CD4-positive, CD25-positive, alpha-beta regulatory T cell (primary cell): ENCODE results near the gene MBD3L2B. TPM values are rescaled to one million over a fixed set of nuclear protein-coding genes. Genes with fewer than 3 reads are reported as not detected.
A peak's percentile ranks its signal among the peaks of the same experiment; 100 is the strongest.
"Not testable (repeated sequence)": the region's sequence is repeated elsewhere in the genome, so short reads cannot be mapped to it uniquely, and the experiment has no call there.

Experiments used
- ATAC-seq, 2 donors: fragments of 150-1000 bp; cut with Tn5 transposase; one replicate each; pipeline ENCODE4 v1.10.0; 2021; ENCODE audit warnings: low read depth in 2 of 2, moderate number of reproducible peaks in 2 of 2, moderate library complexity in 1 of 2
- DNase-seq, 3 donors: peaks; one replicate each; pipeline versions ENCODE4 v3.0.0 to v3.0.0-alpha.2; 2012 to 2022; ENCODE audit warnings: mixed read lengths in 1 of 3
- H3K27ac ChIP-seq: one replicate; pipeline ENCODE4 v1.7.0; 2013; ENCODE audit warnings: mild to moderate bottlenecking, low read length; ENCODE audit not compliant: insufficient read depth, poor library complexity, severe bottlenecking
- H3K27me3 ChIP-seq: one replicate; pipeline ENCODE4 v1.7.0; 2013; ENCODE audit warnings: low read length; ENCODE audit not compliant: control insufficient read depth, insufficient read depth
- H3K36me3 ChIP-seq: one replicate; pipeline ENCODE4 v1.7.0; 2013; ENCODE audit warnings: mild to moderate bottlenecking, low read length, moderate library complexity; ENCODE audit not compliant: control insufficient read depth, insufficient read depth
- H3K4me1 ChIP-seq: 2 replicates; pipeline ENCODE4 v1.7.0; 2013; ENCODE audit warnings: mild to moderate bottlenecking, low read length; ENCODE audit not compliant: insufficient read depth, control insufficient read depth, poor library complexity, severe bottlenecking
- H3K4me3 ChIP-seq: one replicate; pipeline ENCODE4 v1.7.0; 2013; ENCODE audit warnings: low read depth, mild to moderate bottlenecking, low read length, moderate library complexity
- H3K9me3 ChIP-seq, 2 experiments: 1 replicate in 1 of 2; 2 replicates in 1 of 2; pipeline ENCODE4 v1.7.0; 2013; ENCODE audit warnings: low read length in 2 of 2, mild to moderate bottlenecking in 1 of 2, moderate library complexity in 1 of 2; ENCODE audit not compliant: control insufficient read depth in 2 of 2
- H3K27ac Mint-ChIP-seq, 3 donors: one replicate each; pipeline ENCODE4 v1.8.0; 2020 to 2022; ENCODE audit warnings: mild to moderate bottlenecking in 3 of 3, mixed read lengths in 3 of 3, moderate library complexity in 2 of 3
- H3K27me3 Mint-ChIP-seq: one replicate; pipeline ENCODE4 v1.8.0; 2022; ENCODE audit warnings: mild to moderate bottlenecking, mixed read lengths
- H3K36me3 Mint-ChIP-seq: one replicate; pipeline ENCODE4 v1.8.0; 2020; ENCODE audit warnings: mixed read lengths
- H3K4me1 Mint-ChIP-seq, 4 donors: one replicate each; pipeline ENCODE4 v1.8.0; 2020 to 2022; ENCODE audit warnings: mixed read lengths in 4 of 4, mild to moderate bottlenecking in 1 of 4
- H3K4me3 Mint-ChIP-seq, 4 donors: one replicate each; pipeline ENCODE4 v1.8.0; 2020 to 2022; ENCODE audit warnings: mild to moderate bottlenecking in 4 of 4, mixed read lengths in 4 of 4, moderate library complexity in 3 of 4
- H3K9me3 Mint-ChIP-seq, 7 donors: one replicate each; pipeline ENCODE4 v1.8.0; 2020 to 2022; ENCODE audit warnings: mixed read lengths in 7 of 7, mild to moderate bottlenecking in 3 of 7, moderate library complexity in 2 of 7
- polyA plus RNA-seq, 4 donors: library from polyadenylated mRNA; unstranded; fragments of 300-500 nt; fragmentation: Illumina TruSeq; gene quantifications; one replicate each; pipeline ENCODE4 v1.2.3, GENCODE V29; 2021
- total RNA-seq: library from RNA; stranded (reverse); gene quantifications from one replicate; pipeline ENCODE4 v1.2.3, GENCODE V29; 2022

MBD3L2B gene
- total and polyA plus RNA-seq, 5 donors from 2014 or later, result not detected

DNA sequence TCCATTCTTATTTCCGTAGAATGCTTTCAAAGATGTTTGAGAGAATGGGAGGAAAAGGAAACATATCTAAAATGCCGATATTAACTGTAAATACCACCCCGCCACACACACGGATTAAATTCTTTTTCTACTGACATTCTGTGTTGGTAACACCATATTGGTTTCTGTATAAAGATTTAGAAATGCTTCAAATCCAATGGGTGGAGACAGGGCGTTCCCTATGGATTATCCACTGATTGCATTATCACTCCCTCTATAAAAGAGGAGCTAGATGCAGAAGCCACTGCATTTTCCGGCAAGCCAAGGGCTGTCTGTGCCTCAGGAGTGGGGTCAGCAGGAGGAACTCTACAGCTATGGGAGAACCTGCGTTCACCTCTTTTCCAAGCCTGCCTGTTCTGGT, 27.8 kb upstream of the MBD3L2B start, which contains the start of gene MBD3L2:
Gene MBD3L2 (plus strand): TSS at position 301 of the 400 bp plus-strand sequence. CDS start 53 bp downstream, at position 354.
- not testable (repeated sequence) for H3K9me3 Mint-ChIP-seq, H3K4me3 Mint-ChIP-seq, H3K4me3 ChIP-seq, H3K27me3 ChIP-seq, H3K27me3 Mint-ChIP-seq, H3K4me1 Mint-ChIP-seq, H3K27ac ChIP-seq, H3K36me3 ChIP-seq, H3K9me3 ChIP-seq, ATAC-seq, H3K27ac Mint-ChIP-seq, H3K4me1 ChIP-seq, DNase-seq, H3K36me3 Mint-ChIP-seq

DNA sequence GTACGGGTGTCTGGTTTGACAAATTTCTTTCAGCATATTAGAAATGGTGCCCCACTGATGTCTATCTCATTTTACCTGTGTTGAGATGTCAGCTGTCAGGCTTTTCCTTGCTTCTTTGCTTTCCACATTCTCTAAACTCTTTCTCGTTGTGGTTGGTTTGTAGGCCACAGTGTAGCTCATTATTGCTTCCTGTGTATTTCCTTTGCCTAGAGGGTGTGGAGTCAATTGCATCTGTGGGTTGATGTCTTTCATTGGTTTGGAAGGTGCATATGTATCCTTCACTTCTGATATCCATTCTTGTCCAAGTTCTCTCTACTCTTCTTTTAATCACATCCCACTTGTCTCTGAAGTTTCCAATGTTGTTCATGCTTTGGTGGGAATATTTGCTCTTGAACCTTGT, 20.3 kb upstream of the MBD3L2B start:
- not testable (repeated sequence) for H3K36me3 Mint-ChIP-seq, H3K9me3 Mint-ChIP-seq, H3K4me3 ChIP-seq, H3K27me3 ChIP-seq, ATAC-seq, H3K27ac Mint-ChIP-seq, H3K9me3 ChIP-seq, H3K27me3 Mint-ChIP-seq, H3K4me1 ChIP-seq, H3K36me3 ChIP-seq, H3K27ac ChIP-seq, H3K4me1 Mint-ChIP-seq, H3K4me3 Mint-ChIP-seq, DNase-seq

DNA sequence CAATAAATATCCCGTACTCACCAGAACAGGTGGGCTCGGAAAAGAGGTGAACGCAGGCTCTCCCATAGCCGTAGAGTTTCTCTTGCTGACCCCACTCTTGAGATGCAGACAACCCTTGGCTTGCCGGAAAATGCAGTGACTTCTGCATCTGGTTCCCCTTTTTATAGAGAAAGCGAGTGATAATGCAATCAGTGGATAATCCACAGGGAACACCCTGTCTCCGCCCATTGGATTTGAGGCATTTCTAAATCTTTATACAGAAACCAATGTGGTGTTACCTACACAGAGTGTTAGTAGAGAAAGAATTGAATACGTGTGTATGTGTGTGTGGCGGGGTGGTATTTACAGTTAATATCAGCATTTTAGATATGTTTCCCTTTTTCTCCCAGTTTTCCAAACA, 18.8 kb upstream of the MBD3L2B start, which contains the start of gene MBD3L4:
Gene MBD3L4 (minus strand): TSS at position 101 of the 400 bp plus-strand sequence. CDS start 35 bp downstream, at position 66.
- H3K27ac ChIP-seq, H3K27me3 ChIP-seq, H3K27me3 Mint-ChIP-seq, DNase-seq, H3K4me1 Mint-ChIP-seq, H3K36me3 ChIP-seq, ATAC-seq, H3K4me1 ChIP-seq, H3K4me3 Mint-ChIP-seq, H3K9me3 ChIP-seq, H3K27ac Mint-ChIP-seq, H3K36me3 Mint-ChIP-seq, H3K4me3 ChIP-seq, H3K9me3 Mint-ChIP-seq: not testable (repeated sequence)

- ATAC-seq, DNase-seq, H3K4me1 ChIP-seq, H3K36me3 ChIP-seq, H3K9me3 ChIP-seq, H3K27ac ChIP-seq, H3K4me3 ChIP-seq, H3K27me3 Mint-ChIP-seq, H3K27me3 ChIP-seq, H3K9me3 Mint-ChIP-seq, H3K4me3 Mint-ChIP-seq, H3K27ac Mint-ChIP-seq, H3K36me3 Mint-ChIP-seq, H3K4me1 Mint-ChIP-seq: not testable (repeated sequence)
Observed at GRCh38 chr19:7030278-7030677, 9.0 kb upstream of the MBD3L2B start, which contains the start of gene MBD3L5. MBD3L5 (plus strand) TSS chr19:7030578; CDS start chr19:7030612, 34 bp downstream.

GRCh38 chr19:7028790-7029189, 7.6 kb upstream of the MBD3L2B start:
- H3K27ac ChIP-seq, H3K4me3 ChIP-seq, H3K9me3 ChIP-seq, H3K27ac Mint-ChIP-seq, H3K4me3 Mint-ChIP-seq, H3K4me1 Mint-ChIP-seq, H3K27me3 ChIP-seq, ATAC-seq, H3K27me3 Mint-ChIP-seq, H3K9me3 Mint-ChIP-seq, DNase-seq, H3K36me3 Mint-ChIP-seq, H3K4me1 ChIP-seq, H3K36me3 ChIP-seq: not testable (repeated sequence)

- Histone ChIP-seq H3K4me1 (no peaks in the 10 kb centered on the region), H3K27me3 (no peaks in the 10 kb centered on the region), H3K27ac (no peak overlapping the region), H3K9me3 (no peaks in the 10 kb centered on the region), H3K4me3 (no peak overlapping the region), H3K36me3 (no peaks in the 10 kb centered on the region)
- DNase-seq, result no peak
- no peak overlapping the region for H3K4me3 Mint-ChIP-seq
- H3K36me3 Mint-ChIP-seq, result no peaks in the 10 kb centered on the region
- no peak overlapping the region for H3K27ac Mint-ChIP-seq
- no peaks in the 10 kb centered on the region for H3K4me1 Mint-ChIP-seq
- no peaks in the 10 kb centered on the region for H3K9me3 Mint-ChIP-seq
- ATAC-seq, result no peak
- H3K27me3 Mint-ChIP-seq, result peaks cover 14% of the 10 kb centered on the region
Observed at GRCh38 chr19:7018828-7019227, 2.4 kb downstream of the MBD3L2B start.

- no peak overlapping the region for H3K4me3 Mint-ChIP-seq
- no peak for DNase-seq
- H3K4me3 ChIP-seq, result no peak overlapping the region
- peaks cover 6% of the 10 kb centered on the region for H3K4me1 ChIP-seq
- H3K27ac Mint-ChIP-seq, result no peak overlapping the region
- ATAC-seq, result peak in 1 of 2 donors; percentile 48
- no peaks in the 10 kb centered on the region for H3K36me3 Mint-ChIP-seq
- no peaks in the 10 kb centered on the region for H3K36me3 ChIP-seq
- H3K9me3 Mint-ChIP-seq, result no peaks in the 10 kb centered on the region
- no peak overlapping the region for H3K27ac ChIP-seq
- H3K9me3 ChIP-seq, result no peaks in the 10 kb centered on the region
- peaks cover 23% of the 10 kb centered on the region for H3K27me3 Mint-ChIP-seq
- peaks cover 4 to 18% (median 7%) of the 10 kb centered on the region in 4 donors for H3K4me1 Mint-ChIP-seq
- H3K27me3 ChIP-seq, result no peaks in the 10 kb centered on the region
Observed at GRCh38 chr19:7013678-7014077, 7.6 kb downstream of the MBD3L2B start.

- ATAC-seq, result no peak
- Histone ChIP-seq H3K36me3 (no peaks in the 10 kb centered on the region), H3K4me3 (no peak overlapping the region), H3K27me3 (no peaks in the 10 kb centered on the region), H3K4me1 (peaks cover 6% of the 10 kb centered on the region), H3K27ac (no peak overlapping the region), H3K9me3 (no peaks in the 10 kb centered on the region)
- no peak for DNase-seq
- H3K4me3 Mint-ChIP-seq, result no peak overlapping the region
- no peaks in the 10 kb centered on the region for H3K9me3 Mint-ChIP-seq
- peaks cover 16% of the 10 kb centered on the region for H3K27me3 Mint-ChIP-seq
- peaks cover 4 to 29% (median 10%) of the 10 kb centered on the region in 4 donors for H3K4me1 Mint-ChIP-seq
- H3K27ac Mint-ChIP-seq, result no peak overlapping the region
- H3K36me3 Mint-ChIP-seq, result no peaks in the 10 kb centered on the region
Observed at GRCh38 chr19:7010722-7011593, 10.3 kb downstream of the MBD3L2B start.
